K562 (cell line): ENCODE results near the gene TMEM144. TPM values are rescaled to one million over a fixed set of nuclear protein-coding genes. Genes with fewer than 3 reads are reported as not detected.

ENCODE experiments used
- ATAC-seq: fragments of 200-7000 bp; cut with Tn5 transposase; 3 replicates; pipeline ENCODE4 v1.9.1; 2020; ENCODE audit warnings: moderate library complexity
- BruUV-seq: library from RNA; stranded (reverse); fragments of 400-500 nt; replicated peaks from 2 replicates; lab custom pipeline; 2021; lab: Mats Ljungman, UMichigan
- CTCF ChIA-PET: fragments of 300-600 bp; formaldehyde crosslinking; extraction: SDS; loops from one replicate; lab custom pipeline; 2021; ENCODE audit warnings: low intra/inter-chr PET ratio; lab: Yijun Ruan, JAX
- POLR2A ChIA-PET: fragments of 300-600, 350-650 bp; sonication (Branson Sonifier 250); formaldehyde crosslinking; extraction: SDS; loops from one replicate; lab custom pipeline; 2021; ENCODE audit warnings: antibody characterized with exemption, inconsistent platforms; lab: Yijun Ruan, JAX
- DNase-seq, 4 experiments: peaks; one replicate each; pipeline versions ENCODE4 v3.0.0 to v3.0.0-alpha.2; 2011 to 2018; ENCODE audit warnings: low spot score in 3 of 4, mixed read lengths in 3 of 4; ENCODE audit errors: extremely low read depth in 1 of 4
- FAIRE-seq: peaks from 2 replicates; lab custom pipeline; 2011; peaks lifted over from hg19 to GRCh38; lab: Jason Lieb, UNC
- H2AFZ ChIP-seq: 2 replicates; pipeline ENCODE4 v1.6.0; 2011; ENCODE audit warnings: low read depth, low read length, control low read depth, inconsistent platforms
- H3K27ac ChIP-seq: fragments of 200-600 bp; 3 replicates; pipeline ENCODE4 v1.8.0; 2011; ENCODE audit warnings: low read depth, mild to moderate bottlenecking, control low read depth, inconsistent platforms, low read length, moderate library complexity, mixed read lengths; ENCODE audit errors: extremely low read depth
- H3K27me3 ChIP-seq, 2 experiments: fragments of 300-600 bp in 1 of 2; 2 replicates in 1 of 2; 3 replicates in 1 of 2; pipeline versions ENCODE4 v1.6.0 to v1.8.0; 2011; ENCODE audit warnings: inconsistent platforms in 2 of 2, low read length in 2 of 2, mild to moderate bottlenecking in 1 of 2, mixed read lengths in 1 of 2, moderate library complexity in 1 of 2; ENCODE audit not compliant: control insufficient read depth in 2 of 2, insufficient read depth in 2 of 2
- H3K36me3 ChIP-seq: fragments of 300-600 bp; 3 replicates; pipeline ENCODE4 v1.8.0; 2011; ENCODE audit warnings: mild to moderate bottlenecking, low read length, inconsistent platforms; ENCODE audit not compliant: control insufficient read depth, insufficient read depth
- H3K4me1 ChIP-seq, 2 experiments: fragments of 200-600 bp in 1 of 2; replicated peaks in 1 of 2; 2 replicates in 1 of 2; 3 replicates in 1 of 2; pipeline versions ENCODE4 v1.5.1 to v1.8.0; 2011; ENCODE audit warnings: inconsistent platforms in 2 of 2, low read length in 2 of 2, mild to moderate bottlenecking in 1 of 2, mixed read lengths in 1 of 2, moderate library complexity in 1 of 2; ENCODE audit not compliant: control insufficient read depth in 2 of 2, insufficient read depth in 2 of 2
- H3K4me2 ChIP-seq: 2 replicates; pipeline ENCODE4 v1.6.1; 2011; ENCODE audit warnings: low read length, control low read depth, inconsistent platforms, mixed read lengths; ENCODE audit not compliant: insufficient read depth
- H3K4me3 ChIP-seq: fragments of 200-600 bp; sonication (generic), shearing (Covaris generic); 2 replicates; pipeline ENCODE4 v1.5.1; 2016; ENCODE audit warnings: control low read depth, inconsistent platforms
- H3K79me2 ChIP-seq: fragments of 200-600 bp; 3 replicates; pipeline ENCODE4 v1.8.0; 2011; ENCODE audit warnings: low read length, inconsistent platforms; ENCODE audit not compliant: control insufficient read depth, insufficient read depth
- H3K9ac ChIP-seq, 2 experiments: 2 replicates each; pipeline versions ENCODE4 v1.6.0 to v1.6.1; 2011; ENCODE audit warnings: low read depth in 2 of 2, low read length in 2 of 2, control low read depth in 1 of 2, inconsistent platforms in 1 of 2, mild to moderate bottlenecking in 1 of 2, mixed read lengths in 1 of 2; ENCODE audit not compliant: insufficient read depth in 1 of 2
- H3K9me1 ChIP-seq: one replicate; pipeline ENCODE4 v1.6.0; 2011; ENCODE audit warnings: inconsistent platforms, mild to moderate bottlenecking, low read length, moderate library complexity; ENCODE audit not compliant: control insufficient read depth, insufficient read depth
- H3K9me3 ChIP-seq: replicated peaks from 2 replicates; pipeline ENCODE4 v1.5.1; 2011; ENCODE audit warnings: low read depth, low read length, inconsistent platforms; ENCODE audit not compliant: control insufficient read depth, insufficient read depth
- H4K20me1 ChIP-seq: replicated peaks from 2 replicates; pipeline ENCODE4 v1.6.1; 2011; ENCODE audit warnings: low read length, inconsistent platforms, mixed read lengths; ENCODE audit not compliant: control insufficient read depth, insufficient read depth
- AFF1 ChIP-seq, 2 experiments: fragments of 450-650 bp; IDR thresholded peaks; 2 replicates each; pipeline ENCODE4 v1.6.1; 2018; ENCODE audit warnings: mild to moderate bottlenecking in 2 of 2, low read depth in 1 of 2; ENCODE audit not compliant: partially characterized antibody in 2 of 2
- C11orf30 ChIP-seq: fragments of 450-650 bp; IDR thresholded peaks from 2 replicates; pipeline ENCODE4 v1.6.1; 2016; ENCODE audit warnings: low read depth, mild to moderate bottlenecking
- CBX5 ChIP-seq: IDR thresholded peaks from 2 replicates; pipeline ENCODE4 v1.6.1; 2014; ENCODE audit warnings: low read depth, borderline replicate concordance
- HMGN3 ChIP-seq: IDR thresholded peaks from 2 replicates; pipeline ENCODE4 v1.6.1; 2011; ENCODE audit warnings: borderline replicate concordance, low read depth, mild to moderate bottlenecking, mixed read lengths, low read length; ENCODE audit not compliant: insufficient read length; ENCODE audit errors: extremely low read depth
- RBM14 ChIP-seq: fragments of 200-400 bp; formaldehyde crosslinking; IDR thresholded peaks from 2 replicates; pipeline ENCODE4 v1.6.1; 2018; ENCODE audit warnings: low read depth, mild to moderate bottlenecking, low read length, moderate library complexity, borderline replicate concordance; ENCODE audit not compliant: insufficient read depth
- RBM34 ChIP-seq: fragments of 200-400 bp; formaldehyde crosslinking; IDR thresholded peaks from 2 replicates; pipeline ENCODE4 v1.6.1; 2018; ENCODE audit warnings: low read length, borderline replicate concordance; ENCODE audit not compliant: insufficient read depth
- SREBF1 ChIP-seq: fragments of 150-350 bp; IDR thresholded peaks from 2 replicates; pipeline ENCODE4 v1.6.1; 2014; ENCODE audit warnings: antibody characterized with exemption, low read depth, low read length, borderline replicate concordance
- ZKSCAN3 ChIP-seq: fragments of 250-450 bp; sonication (Bioruptor Pico); IDR thresholded peaks from 2 replicates; pipeline ENCODE4 v1.4.0; 2020
- ZNF511 ChIP-seq: sonication (generic); formaldehyde crosslinking; IDR thresholded peaks from 2 replicates; pipeline ENCODE4 v1.8.0; 2022; ENCODE audit warnings: mild to moderate bottlenecking, missing genetic modification reagents
- in situ Hi-C: fragments of 300-500 bp; cut with MboI; formaldehyde crosslinking; loops from 4 replicates; pipeline ENCODE4 v1.15.0; 2018; ENCODE audit warnings: inconsistent platforms, mixed read lengths
- intact Hi-C: fragments of 100-400 bp; cut with micrococcal nuclease; formaldehyde crosslinking; loops from 2 replicates; pipeline ENCODE4 v1.14.2; 2022
- polyA plus RNA-seq, 8 experiments: library from polyadenylated mRNA; depleted of rRNA in 4 of 8; stranded (reverse) in 5 of 8; unstranded in 3 of 8; fragments of >200 nt; fragmentation: Nextera tagmentation in 2 of 8; fragmentation: Illumina TruSeq in 1 of 8; extraction: Ambion mirVana in 2 of 8; extraction: Trizol in 1 of 8; gene quantifications; 2 replicates each; pipeline versions ENCODE4 v1.2.1 to v1.2.3, GENCODE V29; 2011 to 2014; ENCODE audit warnings: inconsistent platforms in 1 of 8, missing spikeins in 1 of 8
- total RNA-seq, 7 experiments: library from RNA; depleted of rRNA in 6 of 7; stranded (reverse); fragments of >200 nt in 6 of 7; fragmentation: Illumina TruSeq in 2 of 7; extraction: Trizol in 2 of 7; gene quantifications; 2 replicates each; pipeline versions ENCODE4 v1.2.1 to v1.2.3, GENCODE V29; 2011 to 2021; ENCODE audit warnings: low replicate concordance in 1 of 7

TMEM144 gene
- total and polyA plus RNA-seq, 9 of the 15 experiments (the other 6 are each of a cell fraction or from before 2014, with no cell fraction given) = 4.0 to 12.0 (median 6.1) TPM

- no peaks in the 10 kb centered on the region for H3K79me2 ChIP-seq
- peak; percentile 63 for ATAC-seq
- intact Hi-C loops = no loop called here
- no peak overlapping the region for H3K4me2 ChIP-seq
- H3K9ac ChIP-seq = no peak overlapping the region
- no peak for DNase-seq
- H4K20me1 ChIP-seq = no peaks in the 10 kb centered on the region
- H3K36me3 ChIP-seq = no peaks in the 10 kb centered on the region
- CTCF ChIA-PET = no interaction called here
- H3K4me3 ChIP-seq = no peak overlapping the region
- no peaks in the 10 kb centered on the region for H3K9me3 ChIP-seq
- in situ Hi-C loops = no loop called here
- TF ChIP-seq RBM14 (no peak), AFF1 (IDR thresholded peaks at IDR 0.05; ENCODE audit: low read depth in 1 of 2, partially characterized antibody in 2 of 2) (no peak), SREBF1 (no peak), CBX5 (no peak), C11orf30 (no peak), ZKSCAN3 (no peak), ZNF511 (no peak), HMGN3 (no peak), RBM34 (no peak)
- no TSS peak for BruUV-seq
- no peaks in the 10 kb centered on the region for H3K27me3 ChIP-seq
- no peak for FAIRE-seq
- POLR2A ChIA-PET = no interaction called here
- peak overlapping the region; percentile 0; the same call in 1 of the 2 replicates for H2AFZ ChIP-seq
- no peaks in the 10 kb centered on the region for H3K4me1 ChIP-seq
- H3K9me1 ChIP-seq = no peaks in the 10 kb centered on the region
- H3K27ac ChIP-seq = no peak overlapping the region
Observed at GRCh38 chr4:158201876-158202275, 8.4 kb upstream of the TMEM144 start.
